HG03575 (cell line): Measurements from ENCODE around the gene SLC2A1.
"Not testable (repeated sequence)": the region's sequence is repeated elsewhere in the genome, so short reads cannot be mapped to it uniquely, and the experiment has no call there.

Experiments used
- ATAC-seq: cut with Tn5 transposase; IDR thresholded peaks from one replicate; pipeline ENCODE4 v1.9.1; 2021; ENCODE audit not compliant: unreplicated experiment, insufficient number of reproducible peaks, low FRiP score; ENCODE audit errors: extremely low read depth

The SLC2A1 gene

DNA sequence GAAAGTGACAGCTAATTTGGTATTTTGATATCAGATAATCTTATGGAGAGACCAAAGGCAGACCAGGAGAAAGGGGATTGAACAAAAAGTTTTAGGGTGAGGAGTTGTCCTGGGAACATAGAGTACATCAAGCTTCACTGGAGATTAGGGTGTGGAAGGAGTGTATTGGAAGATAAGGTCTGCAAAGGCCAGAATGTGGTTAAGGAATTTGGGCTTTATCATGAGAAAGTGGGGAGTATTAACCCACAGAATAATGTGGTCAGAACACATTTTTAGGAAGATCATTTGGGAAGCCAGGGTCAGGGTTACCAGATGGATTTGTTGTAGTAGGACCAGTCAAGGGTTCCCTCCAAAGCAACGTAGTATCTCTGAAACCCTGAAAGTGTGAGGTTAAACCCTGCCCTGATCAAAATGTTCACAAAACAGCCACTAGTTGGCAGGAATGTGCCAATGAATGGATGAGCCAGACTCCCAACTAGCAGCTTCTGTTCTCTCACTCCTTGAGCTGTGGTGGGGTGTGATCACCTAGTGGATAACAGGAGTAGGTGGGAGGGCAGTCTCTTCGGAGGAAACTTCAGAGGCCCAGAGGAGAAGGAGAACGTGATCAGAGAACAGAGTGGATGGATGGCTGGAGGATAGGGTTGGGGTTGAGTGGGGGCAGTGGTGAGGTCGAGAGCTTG is 35.8 kb downstream of the SLC2A1 start:
- no peak for ATAC-seq

DNA sequence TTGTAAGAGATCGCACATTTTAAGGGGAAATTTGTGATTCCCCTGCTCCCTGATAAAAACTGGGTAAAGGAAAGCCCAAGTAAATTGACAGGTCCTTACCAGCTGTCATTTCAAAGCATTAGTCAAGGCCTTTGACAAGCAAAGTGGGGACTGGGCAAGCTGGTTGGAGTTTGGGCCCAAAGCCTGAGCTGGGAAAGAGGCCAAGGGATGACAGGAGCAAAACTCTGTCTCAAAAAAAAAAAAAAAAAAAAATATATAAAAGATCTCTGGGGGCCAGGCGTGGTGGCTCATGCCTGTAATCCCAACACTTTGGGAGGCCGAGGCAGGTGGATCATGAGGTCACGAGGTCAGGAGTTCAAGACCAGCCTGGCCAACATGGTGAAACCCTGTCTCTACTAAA is 36.9 kb downstream of the SLC2A1 start:
- no peak for ATAC-seq

DNA sequence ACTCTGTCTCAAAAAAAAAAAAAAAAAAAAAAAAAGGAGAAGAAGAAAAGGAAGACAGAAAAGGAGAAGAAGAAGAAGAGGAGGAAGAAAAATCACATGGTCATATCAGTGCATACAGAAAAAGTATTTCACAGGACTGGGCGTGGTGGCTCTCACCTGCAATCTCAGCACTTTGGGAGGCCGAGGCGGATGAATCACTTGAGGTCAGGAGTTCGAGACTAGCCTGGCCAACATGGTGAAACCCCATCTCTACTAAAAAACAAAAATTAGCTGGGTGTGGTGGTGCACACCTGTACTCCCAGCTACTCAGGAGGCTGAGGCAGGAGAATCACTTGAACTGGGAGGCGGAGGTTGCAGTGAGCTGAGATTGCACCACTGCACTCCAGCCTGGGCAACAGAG is 39.0 kb downstream of the SLC2A1 start:
- ATAC-seq, result not testable (repeated sequence)

DNA sequence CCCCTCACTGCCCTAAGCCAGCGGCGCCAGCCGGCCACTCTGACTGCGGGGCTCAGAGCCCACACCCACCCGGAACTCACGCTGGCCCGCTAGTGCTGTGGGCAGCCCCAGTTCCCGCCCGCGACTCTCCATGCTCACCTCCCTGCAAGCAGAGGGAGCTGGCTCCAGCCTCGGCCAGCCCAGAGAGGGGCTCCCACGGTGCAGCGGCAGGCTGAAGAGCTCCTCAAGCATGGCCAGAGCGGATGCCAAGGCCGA is 41.5 kb downstream of the SLC2A1 start:
- no peak for ATAC-seq

DNA sequence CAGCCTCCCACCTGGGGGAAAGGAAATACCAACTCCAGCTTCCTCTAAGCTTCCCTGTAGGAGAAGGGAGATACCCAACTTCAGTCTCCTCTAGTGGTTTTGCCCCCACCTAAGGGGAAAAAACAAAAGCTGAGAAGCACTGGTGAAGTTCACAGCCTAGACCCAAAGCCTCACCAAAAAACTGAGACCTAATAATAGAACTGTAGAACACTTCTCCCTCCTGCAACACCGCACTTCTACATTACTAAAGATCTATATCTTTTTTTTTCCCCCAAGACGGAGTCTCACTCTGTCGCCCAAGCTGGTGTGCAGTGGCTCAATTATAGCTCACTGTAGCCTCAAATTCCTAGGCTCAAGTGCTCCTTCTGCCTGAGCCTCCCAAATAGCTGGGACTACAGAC is 43.2 kb downstream of the SLC2A1 start:
- no peak for ATAC-seq

DNA sequence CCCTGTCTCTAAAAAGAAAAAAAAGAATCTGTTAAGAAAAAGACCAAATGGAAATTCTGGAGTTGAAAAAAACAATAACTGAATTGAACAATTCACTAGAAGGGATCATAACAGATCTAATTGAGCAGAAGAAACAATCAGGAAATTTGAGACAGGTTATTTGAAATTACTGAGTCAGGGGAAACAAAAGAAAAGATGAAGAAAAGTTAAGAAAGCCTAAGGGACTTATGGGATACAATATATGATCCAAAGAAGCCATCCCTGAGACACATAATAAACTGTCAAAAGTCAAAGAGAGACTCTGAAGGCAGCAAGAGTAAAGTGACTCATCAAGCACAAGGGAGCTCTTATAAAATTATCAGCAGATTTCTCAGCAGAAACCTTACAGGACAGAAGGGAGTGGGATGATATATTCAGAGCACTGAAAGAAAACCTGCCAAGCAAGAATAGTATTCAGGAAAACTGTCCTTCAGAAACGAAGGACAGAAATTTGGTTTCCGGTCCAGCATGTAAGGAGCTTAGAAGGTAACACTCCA is 44.5 kb downstream of the SLC2A1 start:
- ATAC-seq, result no peak

DNA sequence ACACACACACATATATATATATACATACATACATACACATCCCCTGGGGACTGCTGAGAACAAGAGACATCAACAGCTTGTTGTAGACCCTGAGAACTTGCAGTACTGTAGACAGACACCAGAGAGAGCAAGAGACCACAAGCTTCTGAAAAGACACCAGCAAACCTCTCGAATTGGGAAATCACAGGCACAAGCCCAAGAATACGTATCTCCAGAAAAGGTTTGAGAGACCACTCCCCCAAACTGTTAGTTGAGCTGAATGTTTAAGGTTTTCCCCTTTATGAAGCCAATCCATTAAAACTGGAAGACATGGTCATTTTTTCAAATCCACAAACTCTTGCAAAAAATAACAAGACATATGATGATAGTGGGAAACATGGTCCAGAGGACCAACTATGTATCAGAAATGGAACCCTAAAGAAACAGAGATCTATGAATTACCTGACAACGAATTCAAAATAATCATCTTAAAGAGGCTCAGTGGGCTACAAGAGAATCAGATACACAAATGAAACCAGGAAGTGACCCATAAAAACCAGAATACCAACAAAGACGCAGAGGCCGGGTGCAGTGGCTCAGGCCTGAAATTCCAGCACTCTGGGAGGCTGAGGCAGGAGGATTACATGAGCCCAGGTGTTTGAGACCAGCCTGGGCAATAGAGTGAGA is 45.1 kb downstream of the SLC2A1 start:
- ATAC-seq, result no peak

DNA sequence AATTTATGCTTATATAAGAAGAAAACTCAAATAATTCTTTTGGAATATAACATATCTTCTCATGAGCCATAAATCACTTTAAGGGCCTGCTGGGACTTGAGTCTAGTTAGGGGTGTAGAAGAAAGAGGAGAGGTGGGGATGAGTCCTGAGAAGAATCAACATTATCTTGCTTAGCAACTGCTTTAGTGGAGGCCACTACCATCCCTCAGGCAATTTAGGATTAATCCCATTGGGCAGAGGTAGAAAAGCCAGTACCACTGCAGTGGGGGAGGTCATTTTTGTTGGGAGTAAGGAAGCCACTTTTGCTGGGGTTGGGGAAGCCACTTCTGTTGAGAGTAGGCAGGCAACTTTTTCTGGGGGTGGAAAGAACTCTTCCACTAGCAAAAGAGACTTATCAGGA is 47.7 kb downstream of the SLC2A1 start:
- no peak for ATAC-seq

DNA sequence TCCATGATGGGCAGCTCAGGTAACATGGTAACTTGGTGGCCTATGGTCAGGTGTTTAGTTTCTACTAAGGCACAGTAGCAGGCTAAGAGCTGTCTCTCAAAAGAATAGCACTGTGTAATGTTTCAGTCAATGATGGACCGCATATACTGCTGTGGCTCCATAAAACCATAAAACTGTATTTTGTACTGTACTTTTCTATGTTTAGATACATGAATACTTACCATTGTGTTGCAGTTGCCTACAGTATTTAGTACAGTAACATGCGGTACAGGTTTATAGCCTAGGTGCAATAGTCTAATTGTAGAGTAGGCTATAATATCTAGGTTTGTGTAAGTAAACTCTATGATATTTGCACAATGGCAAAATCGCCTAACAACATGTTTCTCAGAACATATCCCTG is 50.6 kb downstream of the SLC2A1 start:
- ATAC-seq, result no peak

DNA sequence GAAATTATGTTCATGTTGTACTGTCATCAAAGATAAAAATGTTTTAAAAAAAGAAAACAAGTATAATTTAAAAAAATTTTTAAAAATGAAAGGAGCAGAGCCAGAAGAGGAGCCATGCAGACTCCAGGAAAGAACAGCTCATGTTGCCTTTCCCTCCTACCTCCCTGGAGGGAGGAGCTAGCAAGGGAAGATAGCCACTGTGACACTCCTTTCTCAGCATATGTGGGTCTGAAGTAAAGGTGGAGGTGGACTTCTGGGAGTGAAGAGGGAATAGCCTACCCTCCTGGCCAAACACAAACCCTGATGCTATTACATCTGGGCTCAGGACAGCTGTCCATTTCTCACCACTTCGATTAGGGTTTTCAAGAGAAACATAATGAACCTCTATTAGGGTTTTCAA is 54.2 kb downstream of the SLC2A1 start:
- no peak for ATAC-seq

DNA sequence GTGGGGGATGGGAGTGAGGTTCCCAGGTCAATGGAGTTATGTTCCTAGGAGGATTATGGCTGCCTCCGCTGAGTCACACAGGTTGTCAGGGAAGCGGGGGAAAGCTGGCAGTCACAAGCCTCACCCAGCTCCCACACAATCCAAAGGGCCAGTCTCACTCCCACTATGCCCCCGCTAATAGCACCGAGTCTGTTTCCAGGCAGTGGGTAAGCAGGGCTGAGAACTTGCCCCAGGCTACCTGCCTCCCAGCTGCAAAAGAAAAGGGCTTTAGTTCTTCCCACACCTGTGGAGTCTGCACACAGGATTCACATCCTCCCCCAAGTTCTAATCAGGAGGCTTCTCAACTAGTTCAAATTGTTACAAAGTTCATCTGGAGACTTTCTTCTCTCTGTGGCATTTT is 58.7 kb downstream of the SLC2A1 start:
- ATAC-seq, result not testable (repeated sequence)

DNA sequence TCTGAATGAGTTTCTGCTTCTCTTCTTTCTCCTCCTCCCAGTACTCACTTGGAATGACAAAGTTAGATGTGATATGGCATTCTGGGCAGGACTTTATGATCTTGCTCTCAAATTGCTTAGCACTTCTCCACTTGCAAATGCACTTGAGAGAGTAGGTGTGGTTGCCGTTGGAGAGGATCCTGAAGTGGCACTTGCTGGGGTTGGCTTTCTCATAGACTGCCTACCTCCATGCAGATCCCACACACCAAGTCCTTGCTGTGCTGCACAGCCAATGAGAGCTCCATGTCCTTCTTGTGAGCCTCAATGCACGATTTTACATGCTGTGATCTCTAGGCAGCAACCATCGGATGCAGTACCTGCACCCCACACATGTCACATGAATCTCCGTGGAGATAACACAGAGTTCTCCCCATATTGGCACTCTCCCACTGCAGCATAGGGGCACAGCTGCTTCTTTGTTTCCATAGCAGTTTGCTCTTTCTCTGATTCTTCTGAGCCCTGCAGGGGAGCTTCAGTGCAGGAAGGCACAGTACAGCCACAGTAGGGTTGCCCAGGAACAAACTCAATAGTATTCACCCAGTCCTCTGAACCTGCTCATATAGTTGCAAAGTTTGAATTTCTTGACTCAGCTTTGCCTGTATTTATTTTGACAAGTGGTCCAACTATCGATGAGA is 67.1 kb downstream of the SLC2A1 start:
- ATAC-seq, result no peak

DNA sequence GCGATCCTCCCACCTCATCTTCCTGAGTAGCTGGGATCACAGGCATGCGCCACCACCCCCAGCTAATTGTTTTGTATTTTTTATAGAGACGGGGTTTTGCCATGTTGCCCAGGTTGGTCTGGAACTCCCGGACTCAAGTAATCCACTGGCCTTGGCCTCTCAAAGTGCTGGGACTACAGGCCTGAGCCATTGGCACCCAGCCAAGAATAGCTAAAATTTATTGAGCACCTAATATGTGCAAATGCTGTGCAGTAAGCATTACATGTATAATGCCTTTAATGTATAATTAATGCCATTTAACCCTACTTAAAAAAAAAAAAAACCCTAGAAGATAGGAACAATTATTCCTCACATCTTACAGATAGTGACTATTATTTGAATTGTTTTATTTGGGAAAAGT is 69.4 kb downstream of the SLC2A1 start:
- no peak for ATAC-seq

DNA sequence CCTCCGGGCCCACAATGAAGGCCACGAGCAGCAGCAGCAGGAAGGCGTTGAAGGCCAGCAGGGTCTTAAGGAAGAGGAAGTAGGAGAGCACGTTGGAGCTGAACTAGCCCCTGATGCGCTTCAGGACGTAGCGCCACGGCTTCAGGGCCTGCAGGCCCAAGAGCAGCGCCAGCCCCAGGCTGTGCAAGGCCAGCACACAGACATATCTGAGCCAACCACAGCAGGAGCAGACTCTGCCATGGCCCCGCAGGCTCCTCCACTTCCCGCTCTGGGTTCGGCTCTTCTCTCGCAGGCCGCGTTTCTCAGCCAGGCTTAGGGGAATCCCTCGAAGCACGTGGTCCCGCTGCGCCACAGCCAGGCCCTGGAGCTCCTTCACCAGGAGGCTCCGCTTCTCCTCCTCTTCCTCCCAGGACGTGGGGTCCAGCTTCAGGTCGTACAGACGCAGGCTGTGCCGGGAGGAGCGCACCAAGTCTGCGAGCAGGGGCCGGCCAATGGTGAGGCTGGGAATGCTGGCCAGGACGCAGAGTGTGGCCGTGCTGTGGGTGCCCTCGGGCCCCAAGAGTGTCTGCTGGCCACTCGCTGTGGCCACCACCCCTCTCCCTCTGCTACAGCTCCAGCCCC is 70.5 kb downstream of the SLC2A1 start:
- no peak for ATAC-seq

DNA sequence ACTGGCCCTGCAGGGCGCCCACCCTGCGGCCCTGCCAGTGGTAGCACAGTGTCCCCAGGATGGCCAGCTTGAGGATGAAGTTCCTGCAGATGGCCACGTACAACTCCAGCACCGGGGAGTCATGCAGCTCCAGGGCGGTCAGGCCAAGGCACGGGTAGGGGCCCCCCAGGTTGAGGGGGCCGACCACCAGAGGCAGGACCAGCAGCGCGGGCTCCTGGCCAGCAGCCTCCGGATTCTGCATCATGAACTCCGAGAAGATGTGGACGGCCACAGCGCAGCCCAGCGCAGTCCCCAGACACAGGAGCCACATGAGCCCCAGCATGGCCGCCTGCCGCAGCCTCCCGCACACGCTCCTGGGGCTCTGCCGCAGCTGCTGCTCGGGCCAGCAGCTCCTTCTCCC is 71.3 kb downstream of the SLC2A1 start:
- ATAC-seq, result no peak

DNA sequence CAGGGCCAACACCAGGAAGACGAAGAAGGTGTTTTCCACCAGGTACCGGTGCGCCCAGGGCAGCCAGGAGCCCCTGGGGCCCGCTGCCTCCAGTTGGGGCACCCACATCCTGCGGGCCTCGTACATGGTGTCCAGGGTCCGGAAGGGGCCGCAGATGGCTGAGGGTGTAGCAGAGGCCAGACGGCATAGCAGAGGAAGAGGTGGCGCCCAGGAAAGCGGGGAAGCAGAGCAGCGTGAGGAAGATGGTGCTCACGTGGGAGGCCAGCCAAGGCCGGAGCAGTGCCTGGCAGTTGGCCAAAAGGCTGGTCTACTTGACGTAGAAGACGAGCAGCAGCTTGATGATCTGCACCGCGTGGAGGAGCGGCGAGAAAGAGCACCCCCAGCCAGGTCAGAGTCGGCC is 71.9 kb downstream of the SLC2A1 start:
- ATAC-seq, result no peak

DNA sequence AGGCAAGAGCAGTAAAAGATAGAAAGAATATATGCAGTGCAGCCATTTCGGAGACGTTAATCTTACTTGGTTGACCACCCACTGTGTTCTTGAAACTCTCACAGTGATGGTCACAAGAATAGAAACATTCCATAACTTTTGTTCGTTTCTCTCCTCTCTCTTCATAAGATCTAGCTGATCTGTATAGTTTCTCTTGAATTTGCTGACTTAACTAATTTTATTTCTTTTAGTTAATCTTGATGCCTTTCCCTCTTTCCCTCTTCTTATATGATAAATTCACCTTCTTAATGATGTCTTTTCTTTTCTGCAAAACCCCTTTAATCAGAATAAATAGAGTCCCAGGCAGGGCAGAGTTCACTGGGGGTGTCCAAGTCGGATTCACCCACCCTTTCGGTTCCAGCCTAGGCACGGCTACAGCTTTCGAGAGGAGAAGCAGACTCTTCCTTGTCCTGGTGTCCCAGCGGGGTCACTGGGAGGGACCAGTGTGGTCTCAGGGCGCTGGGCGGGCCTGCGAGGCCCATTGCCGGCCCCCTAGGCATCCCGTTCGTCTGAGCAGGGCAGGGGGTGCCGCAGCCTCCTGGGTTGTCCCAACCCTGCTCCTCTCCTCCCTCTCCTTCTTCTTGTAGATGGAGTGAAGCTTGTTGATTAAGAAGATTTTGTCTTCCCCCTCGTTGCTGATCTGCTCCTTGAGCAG is 72.5 kb downstream of the SLC2A1 start:
- no peak for ATAC-seq

DNA sequence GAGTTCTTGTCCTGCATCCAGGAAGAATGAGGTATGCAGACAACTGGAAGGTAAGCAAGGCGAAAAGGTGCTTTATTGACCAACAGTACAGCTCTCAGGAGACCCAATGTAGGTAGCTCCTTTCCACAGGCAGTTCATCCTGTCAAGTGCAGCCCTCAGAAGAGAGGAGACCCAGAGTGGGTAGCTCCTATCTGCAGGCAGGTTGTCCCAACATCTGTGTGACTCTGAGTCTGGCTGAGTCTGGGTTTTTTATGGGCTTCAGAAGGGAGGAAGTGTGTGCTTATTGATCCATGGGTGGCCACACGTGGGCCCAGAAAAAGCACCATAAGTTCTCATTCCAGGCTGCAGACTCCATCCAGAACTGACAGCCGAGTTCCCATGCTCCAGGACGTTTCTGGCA is 78.3 kb downstream of the SLC2A1 start:
- ATAC-seq, result no peak

DNA sequence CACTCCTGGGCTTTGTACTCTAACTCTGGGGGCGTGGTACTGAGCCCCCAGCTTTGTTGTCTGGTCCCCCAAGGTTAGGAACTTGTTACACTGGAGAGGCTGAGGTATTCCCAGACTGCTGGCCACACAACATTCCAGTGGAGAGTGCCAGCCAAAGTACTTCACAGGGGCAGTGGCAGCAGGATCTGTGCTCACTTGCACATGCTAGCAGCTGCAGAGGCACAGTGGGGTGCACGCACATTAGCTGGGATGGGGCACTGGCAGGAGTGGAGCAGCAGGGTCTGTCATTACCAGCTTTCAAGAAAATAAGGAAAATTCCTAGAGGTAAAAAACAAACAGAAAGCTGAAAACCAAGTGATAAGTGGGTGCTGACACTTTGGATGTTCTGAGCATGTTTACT is 81.3 kb downstream of the SLC2A1 start:
- no peak for ATAC-seq

DNA sequence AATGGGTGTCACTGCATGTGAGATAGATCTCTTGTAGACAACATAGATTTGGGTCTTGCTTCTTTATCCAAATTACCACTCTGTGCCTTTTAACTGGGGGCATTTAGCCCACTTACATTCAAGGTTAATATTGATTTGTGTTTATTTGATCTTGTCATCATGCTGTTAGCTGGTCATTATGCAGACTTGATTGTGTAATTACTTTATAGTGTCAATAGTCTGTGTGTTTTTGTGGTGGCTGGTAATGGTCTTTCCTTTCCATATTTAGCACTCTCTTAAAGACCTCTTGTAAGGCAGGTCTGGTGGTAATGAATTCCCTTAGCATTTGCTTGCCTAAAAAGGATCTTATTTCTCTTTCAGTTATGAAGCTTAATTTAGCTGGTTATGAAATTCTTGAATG is 82.7 kb downstream of the SLC2A1 start:
- no peak for ATAC-seq
